Endothelial cell (in vitro differentiated cells): ENCODE measurements around the gene FRMD8. TPM values are rescaled to one million over a fixed set of nuclear protein-coding genes. Genes with fewer than 3 reads are reported as not detected.

ENCODE experiments used
- DNase-seq: peaks from one replicate; pipeline ENCODE4 v3.0.0; 2021; ENCODE audit warnings: low spot score
- H3K27ac Mint-ChIP-seq: one replicate; pipeline ENCODE4 v1.8.0; 2021; ENCODE audit warnings: mixed read lengths, inconsistent platforms; ENCODE audit not compliant: unreplicated experiment
- H3K27me3 Mint-ChIP-seq: one replicate; pipeline ENCODE4 v1.8.0; 2021; ENCODE audit warnings: mild to moderate bottlenecking, moderate library complexity, mixed read lengths, inconsistent platforms; ENCODE audit not compliant: unreplicated experiment
- H3K36me3 Mint-ChIP-seq: one replicate; pipeline ENCODE4 v1.8.0; 2021; ENCODE audit warnings: mild to moderate bottlenecking, low read depth, mixed read lengths, inconsistent platforms; ENCODE audit not compliant: unreplicated experiment
- H3K4me1 Mint-ChIP-seq: one replicate; pipeline ENCODE4 v1.8.0; 2021; ENCODE audit warnings: mild to moderate bottlenecking, mixed read lengths, inconsistent platforms; ENCODE audit not compliant: unreplicated experiment
- H3K4me3 Mint-ChIP-seq: one replicate; pipeline ENCODE4 v1.8.0; 2021; ENCODE audit warnings: mild to moderate bottlenecking, mixed read lengths, inconsistent platforms; ENCODE audit not compliant: unreplicated experiment
- H3K9me3 Mint-ChIP-seq: one replicate; pipeline ENCODE4 v1.8.0; 2021; ENCODE audit warnings: mixed read lengths, inconsistent platforms; ENCODE audit not compliant: unreplicated experiment
- CTCF ChIP-seq: fragments of 200-600 bp; sonication (generic); IDR thresholded peaks from one replicate; pipeline ENCODE4 v1.5.0; 2021; ENCODE audit warnings: antibody characterized with exemption; ENCODE audit not compliant: unreplicated experiment
- total RNA-seq: library from RNA; stranded (reverse); fragmentation: NEBNext Ultra II Directional; extraction: Animal tissue kit (Norgen Biotek cat#: 25700); gene quantifications from one replicate; pipeline ENCODE4 v1.2.1, GENCODE V29; 2021; ENCODE audit not compliant: unreplicated experiment

The FRMD8 gene
- total RNA-seq, 1 donor from 2014 or later = 76.0 TPM

- H3K27me3 Mint-ChIP-seq = peaks cover 33% of the 10 kb centered on the region
- DNase-seq = no peak
- peaks cover 77% of the 10 kb centered on the region for H3K4me1 Mint-ChIP-seq
- H3K27ac Mint-ChIP-seq = peak overlapping the region; percentile 96
- no peaks in the 10 kb centered on the region for H3K9me3 Mint-ChIP-seq
- peak overlapping the region; percentile 48 for H3K4me3 Mint-ChIP-seq
- peaks cover 4% of the 10 kb centered on the region for H3K36me3 Mint-ChIP-seq
- TF ChIP-seq CTCF = no peak
Observed at GRCh38 chr11:65420506-65420905, 34.1 kb downstream of the FRMD8 start.

- H3K27ac Mint-ChIP-seq = peak overlapping the region; percentile 92
Observed at GRCh38 chr11:65420979-65421793, 34.7 kb downstream of the FRMD8 start.

DNA sequence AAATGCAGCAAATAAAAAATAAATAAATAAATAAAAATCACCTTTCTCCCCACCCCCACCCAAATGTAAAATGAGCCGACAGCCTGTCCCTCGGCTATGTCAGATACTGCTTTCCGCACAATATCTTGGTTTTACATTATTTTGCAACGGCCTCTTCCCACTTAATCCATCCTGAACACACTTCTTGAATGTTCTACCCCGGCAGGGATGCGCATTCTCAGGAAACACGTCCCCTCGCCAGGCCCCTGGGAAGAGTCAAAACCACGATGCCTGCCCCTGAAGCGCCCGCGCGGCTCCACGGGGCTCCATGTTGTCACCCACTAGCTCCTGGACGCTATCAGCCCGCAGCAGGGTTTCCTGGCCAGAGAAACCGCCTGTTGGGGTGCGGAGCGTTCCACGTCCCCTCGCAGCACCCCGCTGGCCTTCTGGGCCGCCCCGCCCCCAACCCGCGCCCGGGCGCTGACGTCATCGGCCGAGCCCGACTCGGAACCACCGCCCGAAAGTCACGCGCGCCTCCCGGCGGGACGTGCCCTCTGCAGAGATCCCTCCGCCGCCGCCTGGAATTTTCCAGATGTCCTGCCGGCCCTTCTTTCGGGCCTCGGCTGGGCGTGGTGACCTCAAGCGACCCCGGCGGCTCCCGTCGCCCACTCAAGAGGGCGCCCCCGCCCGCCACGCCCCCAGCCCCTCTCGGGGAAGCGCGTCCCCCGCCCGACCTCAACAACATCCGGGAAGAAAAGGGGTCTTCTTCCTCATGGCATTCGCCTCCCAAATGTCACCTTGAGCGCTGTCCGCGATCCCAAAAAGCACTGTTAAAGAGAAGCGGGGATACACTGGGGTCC, 35.6 kb downstream of the FRMD8 start:
- peak; percentile 96 for DNase-seq
- H3K4me1 Mint-ChIP-seq = peaks cover 82% of the 10 kb centered on the region
- peak overlapping the region; percentile 98 for H3K27ac Mint-ChIP-seq
- no peak for TF ChIP-seq CTCF
- H3K9me3 Mint-ChIP-seq = no peaks in the 10 kb centered on the region
- peak overlapping the region; percentile 88 for H3K4me3 Mint-ChIP-seq
- H3K27me3 Mint-ChIP-seq = peaks cover 31% of the 10 kb centered on the region
- peaks cover 4% of the 10 kb centered on the region for H3K36me3 Mint-ChIP-seq

More at GRCh38 chr11:65420979-65421793, 34.7 kb downstream of the FRMD8 start:
- DNase-seq = no peak
- Mint-ChIP-seq H3K9me3 (no peaks in the 10 kb centered on the region), H3K4me3 (peak overlapping the region; percentile 48), H3K4me1 (peaks cover 78% of the 10 kb centered on the region), H3K36me3 (peaks cover 4% of the 10 kb centered on the region), H3K27me3 (peaks cover 33% of the 10 kb centered on the region)
- TF ChIP-seq CTCF = no peak

DNA sequence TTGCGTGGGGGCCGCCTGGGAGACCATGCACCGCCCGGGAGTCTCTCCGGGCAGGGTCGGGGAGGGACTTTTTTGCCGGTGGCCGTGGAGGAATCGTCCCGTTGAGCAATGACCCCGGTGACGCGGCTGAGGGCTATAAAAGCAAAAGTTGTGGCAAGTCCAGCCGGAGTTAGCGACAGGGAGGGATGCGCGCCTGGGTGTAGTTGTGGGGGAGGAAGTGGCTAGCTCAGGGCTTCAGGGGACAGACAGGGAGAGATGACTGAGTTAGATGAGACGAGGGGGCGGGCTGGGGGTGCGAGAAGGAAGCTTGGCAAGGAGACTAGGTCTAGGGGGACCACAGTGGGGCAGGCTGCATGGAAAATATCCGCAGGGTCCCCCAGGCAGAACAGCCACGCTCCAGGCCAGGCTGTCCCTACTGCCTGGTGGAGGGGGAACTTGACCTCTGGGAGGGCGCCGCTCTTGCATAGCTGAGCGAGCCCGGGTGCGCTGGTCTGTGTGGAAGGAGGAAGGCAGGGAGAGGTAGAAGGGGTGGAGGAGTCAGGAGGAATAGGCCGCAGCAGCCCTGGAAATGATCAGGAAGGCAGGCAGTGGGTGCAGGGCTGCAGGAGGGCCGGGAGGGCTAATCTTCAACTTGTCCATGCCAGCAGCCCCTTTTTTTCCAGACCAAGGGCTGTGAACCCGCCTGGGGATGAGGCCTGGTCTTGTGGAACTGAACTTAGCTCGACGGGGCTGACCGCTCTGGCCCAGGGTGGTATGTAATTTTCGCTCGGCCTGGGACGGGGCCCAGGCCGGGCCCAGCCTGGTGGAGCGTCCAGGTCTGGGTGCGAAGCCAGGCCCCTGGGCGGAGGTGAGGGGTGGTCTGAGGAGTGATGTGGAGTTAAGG, 36.4 kb downstream of the FRMD8 start, which contains the start of gene NEAT1:
Gene NEAT1, plus strand, starts transcription at position 166 of the 883 bp plus-strand sequence.
- peaks cover 80% of the 10 kb centered on the region for H3K4me1 Mint-ChIP-seq
- DNase-seq = peak; percentile 80
- peaks cover 29% of the 10 kb centered on the region for H3K27me3 Mint-ChIP-seq
- TF ChIP-seq CTCF = no peak
- H3K36me3 Mint-ChIP-seq = peaks cover 4% of the 10 kb centered on the region
- no peaks in the 10 kb centered on the region for H3K9me3 Mint-ChIP-seq
- peak within 1 kb of the TSS; percentile 98 for H3K27ac Mint-ChIP-seq
- peak within 1 kb of the TSS; percentile 88 for H3K4me3 Mint-ChIP-seq
